GM12801 (cell line): ENCODE results near the gene FOXO6.

ENCODE experiments used
- CTCF ChIP-seq: IDR thresholded peaks from one replicate; pipeline ENCODE4 v1.5.1; 2011; ENCODE audit warnings: control low read depth; ENCODE audit not compliant: insufficient read length; ENCODE audit errors: extremely low read depth

The FOXO6 gene

GRCh38 chr1:41399145-41399795 lies 38.0 kb downstream of the FOXO6 start:
- no peak for TF ChIP-seq CTCF

- TF ChIP-seq CTCF = no peak
Observed at GRCh38 chr1:41400225-41400624, 39.0 kb downstream of the FOXO6 start.

- no peak for TF ChIP-seq CTCF
Observed at GRCh38 chr1:41401899-41402298, 40.7 kb downstream of the FOXO6 start.

- TF ChIP-seq CTCF = no peak
Observed at GRCh38 chr1:41404308-41404761, 43.1 kb downstream of the FOXO6 start.

- no peak for TF ChIP-seq CTCF
Observed at GRCh38 chr1:41407664-41408252, 46.5 kb downstream of the FOXO6 start.

- no peak for TF ChIP-seq CTCF
Observed at GRCh38 chr1:41408691-41409090, 47.5 kb downstream of the FOXO6 start.

GRCh38 chr1:41409825-41410224 lies 48.6 kb downstream of the FOXO6 start:
- TF ChIP-seq CTCF = no peak
